OCI-LY3 (cell line): ENCODE measurements around the gene WFIKKN2.
A peak's percentile ranks its signal among the peaks of the same experiment; 100 is the strongest.

Experiments
- H2AFZ ChIP-seq: fragments of 200-600, 300-600 bp; shearing (Covaris generic); 2 replicates; pipeline ENCODE4 v1.6.0; 2014; ENCODE audit warnings: antibody characterized with exemption, low read depth, low read length
- H3K27ac ChIP-seq: fragments of 200-600, 300-600 bp; sonication (generic); 2 replicates; pipeline ENCODE4 v1.5.1; 2014; ENCODE audit warnings: mild to moderate bottlenecking, low read length, moderate library complexity, mixed read lengths
- H3K27me3 ChIP-seq: fragments of 200-600, 300-600 bp; sonication (generic); 2 replicates; pipeline ENCODE4 v1.6.1; 2014; ENCODE audit warnings: low read depth, low read length, mixed read lengths
- H3K36me3 ChIP-seq: fragments of 200-600, 300-600 bp; sonication (generic); replicated peaks from 2 replicates; pipeline ENCODE3; 2014; ENCODE audit warnings: low read depth, low read length, mixed read lengths
- H3K4me1 ChIP-seq: fragments of 300-600, 200-600 bp; sonication (generic); 2 replicates; pipeline ENCODE4 v1.6.1; 2014; ENCODE audit warnings: low read length, mixed read lengths
- H3K4me2 ChIP-seq: fragments of 200-600, 300-600 bp; sonication (generic); 2 replicates; pipeline ENCODE4 v1.6.1; 2014; ENCODE audit warnings: low read length, mixed read lengths
- H3K4me3 ChIP-seq: fragments of 300-600, 200-600 bp; sonication (generic); 2 replicates; pipeline ENCODE4 v1.5.1; 2014; ENCODE audit warnings: antibody characterized with exemption, mild to moderate bottlenecking, low read length, moderate library complexity
- H3K79me2 ChIP-seq: fragments of 300-600, 200-600 bp; shearing (Covaris generic); 2 replicates; pipeline ENCODE4 v1.6.1; 2014; ENCODE audit warnings: mild to moderate bottlenecking, low read length, mixed read lengths
- H3K9ac ChIP-seq: fragments of 300-600, 200-600 bp; shearing (Covaris generic); 2 replicates; pipeline ENCODE4 v1.6.0; 2014; ENCODE audit warnings: mild to moderate bottlenecking, low read length, moderate library complexity
- H3K9me3 ChIP-seq: fragments of 200-600, 300-600 bp; shearing (Covaris generic); 2 replicates; pipeline ENCODE4 v1.6.1; 2014; ENCODE audit warnings: low read length, mixed read lengths; ENCODE audit not compliant: insufficient read depth
- H4K20me1 ChIP-seq: fragments of 200-600, 300-600 bp; sonication (generic); 2 replicates; pipeline ENCODE4 v1.6.1; 2016; ENCODE audit warnings: low read length, mixed read lengths; ENCODE audit not compliant: insufficient read depth
- EZH2phosphoT487 ChIP-seq: fragments of 200-600 bp; shearing (Covaris generic); IDR thresholded peaks from 2 replicates; pipeline ENCODE4 v1.6.1; 2018; ENCODE audit warnings: antibody characterized with exemption, mixed run types, low read depth
- TF ChIP-seq, protein P1 (sequence below): fragments of 200-600, 300-600 bp; sonication (generic); IDR thresholded peaks from 2 replicates; pipeline ENCODE4 v1.5.1; 2014; ENCODE audit warnings: antibody characterized with exemption, low read length, low read depth

The WFIKKN2 gene

GRCh38 chr17:50841277-50841948 is 6.0 kb downstream of the WFIKKN2 start:
- no peaks in the 10 kb centered on the region for H4K20me1 ChIP-seq
- no peaks in the 10 kb centered on the region for H3K36me3 ChIP-seq
- no peak overlapping the region for H3K9ac ChIP-seq
- no peak overlapping the region for H3K27ac ChIP-seq
- H3K4me2 ChIP-seq: no peak overlapping the region
- no peak overlapping the region for H3K4me3 ChIP-seq
- no peaks in the 10 kb centered on the region for H3K9me3 ChIP-seq
- H3K27me3 ChIP-seq: no peaks in the 10 kb centered on the region
- H3K79me2 ChIP-seq: no peaks in the 10 kb centered on the region
- H2AFZ ChIP-seq: no peak overlapping the region
- no peaks in the 10 kb centered on the region for H3K4me1 ChIP-seq
- TF ChIP-seq, protein P1, sequence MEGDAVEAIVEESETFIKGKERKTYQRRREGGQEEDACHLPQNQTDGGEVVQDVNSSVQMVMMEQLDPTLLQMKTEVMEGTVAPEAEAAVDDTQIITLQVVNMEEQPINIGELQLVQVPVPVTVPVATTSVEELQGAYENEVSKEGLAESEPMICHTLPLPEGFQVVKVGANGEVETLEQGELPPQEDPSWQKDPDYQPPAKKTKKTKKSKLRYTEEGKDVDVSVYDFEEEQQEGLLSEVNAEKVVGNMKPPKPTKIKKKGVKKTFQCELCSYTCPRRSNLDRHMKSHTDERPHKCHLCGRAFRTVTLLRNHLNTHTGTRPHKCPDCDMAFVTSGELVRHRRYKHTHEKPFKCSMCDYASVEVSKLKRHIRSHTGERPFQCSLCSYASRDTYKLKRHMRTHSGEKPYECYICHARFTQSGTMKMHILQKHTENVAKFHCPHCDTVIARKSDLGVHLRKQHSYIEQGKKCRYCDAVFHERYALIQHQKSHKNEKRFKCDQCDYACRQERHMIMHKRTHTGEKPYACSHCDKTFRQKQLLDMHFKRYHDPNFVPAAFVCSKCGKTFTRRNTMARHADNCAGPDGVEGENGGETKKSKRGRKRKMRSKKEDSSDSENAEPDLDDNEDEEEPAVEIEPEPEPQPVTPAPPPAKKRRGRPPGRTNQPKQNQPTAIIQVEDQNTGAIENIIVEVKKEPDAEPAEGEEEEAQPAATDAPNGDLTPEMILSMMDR: no peak
- TF ChIP-seq EZH2phosphoT487: no peak

DNA sequence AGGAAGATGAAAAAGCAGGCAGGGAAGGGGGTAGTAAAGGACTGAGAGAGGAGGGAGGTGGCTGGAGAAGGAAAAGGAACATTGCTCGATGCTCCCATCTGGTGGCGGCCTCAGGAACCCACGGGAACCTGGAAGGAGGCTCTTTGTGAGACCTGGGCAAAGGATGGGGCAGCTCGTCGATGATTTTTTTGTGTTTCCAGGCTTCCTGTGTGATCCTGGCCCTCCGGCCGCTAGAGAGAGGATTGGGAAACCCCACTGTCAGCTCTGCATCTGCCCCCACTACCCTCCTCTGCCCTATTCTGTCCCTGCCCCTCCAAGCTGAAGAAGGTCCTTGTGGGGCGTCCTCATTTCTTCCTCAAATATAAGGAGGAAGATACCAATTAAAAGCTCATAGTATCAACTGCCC is 6.6 kb downstream of the WFIKKN2 start:
- Histone ChIP-seq H3K4me3 (no peak overlapping the region), H2AFZ (peak overlapping the region; percentile 73), H3K36me3 (no peaks in the 10 kb centered on the region), H3K27ac (no peak overlapping the region), H4K20me1 (no peaks in the 10 kb centered on the region), H3K27me3 (no peaks in the 10 kb centered on the region), H3K79me2 (no peaks in the 10 kb centered on the region), H3K9ac (no peak overlapping the region), H3K9me3 (no peaks in the 10 kb centered on the region), H3K4me2 (0 out of 2 replicates have a peak overlapping the region, but pooled peaks have one; percentile 13), H3K4me1 (no peaks in the 10 kb centered on the region)
- TF ChIP-seq, protein P1: peak; percentile 68
- TF ChIP-seq EZH2phosphoT487: no peak

GRCh38 chr17:50842506-50843149 is 7.2 kb downstream of the WFIKKN2 start:
- no peaks in the 10 kb centered on the region for H3K79me2 ChIP-seq
- H3K36me3 ChIP-seq: no peaks in the 10 kb centered on the region
- no peaks in the 10 kb centered on the region for H3K4me1 ChIP-seq
- no peak overlapping the region for H3K4me3 ChIP-seq
- no peaks in the 10 kb centered on the region for H3K9me3 ChIP-seq
- no peaks in the 10 kb centered on the region for H3K27me3 ChIP-seq
- H4K20me1 ChIP-seq: no peaks in the 10 kb centered on the region
- TF ChIP-seq EZH2phosphoT487: no peak
- TF ChIP-seq, protein P1: no peak
- H3K9ac ChIP-seq: no peak overlapping the region
- 0 out of 2 replicates have a peak overlapping the region, but pooled peaks have one; percentile 17 for H2AFZ ChIP-seq
- no peak overlapping the region for H3K4me2 ChIP-seq
- no peak overlapping the region for H3K27ac ChIP-seq

- H3K36me3 ChIP-seq: no peaks in the 10 kb centered on the region
- H3K79me2 ChIP-seq: no peaks in the 10 kb centered on the region
- TF ChIP-seq EZH2phosphoT487: no peak
- TF ChIP-seq, protein P1: no peak
- H3K4me2 ChIP-seq: no peak overlapping the region
- H3K4me3 ChIP-seq: no peak overlapping the region
- no peak overlapping the region for H3K27ac ChIP-seq
- H3K9ac ChIP-seq: no peak overlapping the region
- no peak overlapping the region for H2AFZ ChIP-seq
- H3K4me1 ChIP-seq: no peaks in the 10 kb centered on the region
- H3K27me3 ChIP-seq: no peaks in the 10 kb centered on the region
- no peaks in the 10 kb centered on the region for H4K20me1 ChIP-seq
- H3K9me3 ChIP-seq: no peaks in the 10 kb centered on the region
Observed at GRCh38 chr17:50843150-50843905, 7.9 kb downstream of the WFIKKN2 start.
